ENCODE data around the gene SUPT20H. TPM values are rescaled to one million over a fixed set of nuclear protein-coding genes. Genes with fewer than 3 reads are reported as not detected.

SUPT20H gene
- total and polyA plus RNA-seq, 4 experiments from 2014 or later = 59.9 to 105 (median 85.1) TPM

DNA sequence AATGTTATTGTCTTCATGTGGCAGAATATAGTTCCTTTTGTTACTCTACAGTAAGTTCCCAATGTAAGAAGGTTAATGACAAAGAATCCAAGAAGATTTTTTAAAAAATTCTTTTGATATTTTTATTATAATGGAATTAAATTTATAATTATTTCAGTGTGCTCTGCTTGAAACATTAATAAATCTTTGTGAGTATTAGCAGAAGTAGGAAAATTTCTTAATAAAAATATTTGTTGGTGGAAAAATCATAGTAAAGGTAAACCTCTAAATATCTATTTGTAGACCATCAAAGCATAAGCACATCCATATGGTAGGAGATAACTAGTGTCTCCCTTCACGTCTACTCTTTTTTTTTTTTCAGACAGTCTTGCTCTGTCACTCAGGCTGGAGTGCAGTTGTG is 41.7 kb upstream of the SUPT20H start:
- intact Hi-C loops (cut with micrococcal nuclease) = no loop called here
- H3K27me3 Mint-ChIP-seq = peaks cover 6 to 13% of the 10 kb centered on the region in 2 donors
- POLR2A ChIA-PET (ENCODE audit: partially characterized antibody) = no interaction called here

DNA sequence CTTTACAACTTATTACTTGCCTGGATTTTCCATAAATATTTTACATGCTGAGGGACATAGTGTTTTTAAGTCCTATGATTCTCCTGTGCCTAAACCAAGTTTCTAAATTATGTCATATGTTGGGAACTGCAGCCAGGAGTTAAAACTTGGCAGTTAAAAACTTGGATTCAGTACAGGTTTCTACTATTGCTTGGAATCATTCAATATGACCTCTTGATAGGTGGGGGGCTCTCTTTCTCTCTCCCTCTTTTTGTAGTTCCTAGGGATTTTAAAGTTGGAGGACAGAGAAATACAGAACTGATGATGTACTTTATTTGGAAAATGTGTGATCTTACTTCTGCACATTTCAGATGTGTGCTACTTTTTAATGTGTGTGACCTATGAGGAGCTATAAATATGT is 41.2 kb upstream of the SUPT20H start:
- Mint-ChIP-seq H3K9me3 (no peaks in the 10 kb centered on the region), H3K36me3 (no peaks in the 10 kb centered on the region), H3K4me1 (no peaks in the 10 kb centered on the region), H3K4me3 (no peak overlapping the region), H3K27me3 (peaks cover 6 to 13% of the 10 kb centered on the region in 2 donors), H3K27ac (no peak overlapping the region)
- intact Hi-C loops (cut with micrococcal nuclease) = no loop called here
- Histone ChIP-seq H3K36me3 (ENCODE audit: insufficient read depth, low read length) (no peaks in the 10 kb centered on the region), H3K4me1 (ENCODE audit: insufficient read depth, low read length) (no peaks in the 10 kb centered on the region), H3K27me3 (ENCODE audit: insufficient read depth, low read length) (no peaks in the 10 kb centered on the region), H3K27ac (ENCODE audit: low read depth, low read length) (no peak overlapping the region), H3K9me3 (ENCODE audit: control insufficient read depth in 1 of 2, low read length in 2 of 2) (no peaks in the 10 kb centered on the region), H3K4me3 (ENCODE audit: low read length in 2 of 2) (no peak overlapping the region)
- ChIA-PET POLR2A (ENCODE audit: partially characterized antibody) (no interaction called here), CTCF (ENCODE audit: partially characterized antibody) (no interaction called here)
- DNase-seq = no peak

More for the DNA sequence above, 41.7 kb upstream of the SUPT20H start:
- Histone ChIP-seq H3K36me3 (ENCODE audit: insufficient read depth, low read length) (no peaks in the 10 kb centered on the region), H3K27ac (ENCODE audit: low read depth, low read length) (no peak overlapping the region), H3K4me1 (ENCODE audit: insufficient read depth, low read length) (no peaks in the 10 kb centered on the region), H3K27me3 (ENCODE audit: insufficient read depth, low read length) (no peaks in the 10 kb centered on the region), H3K4me3 (ENCODE audit: low read length in 2 of 2) (no peak overlapping the region), H3K9me3 (ENCODE audit: control insufficient read depth in 1 of 2, low read length in 2 of 2) (no peaks in the 10 kb centered on the region)
- H3K9me3 Mint-ChIP-seq = no peaks in the 10 kb centered on the region
- no peaks in the 10 kb centered on the region for H3K4me1 Mint-ChIP-seq
- DNase-seq = no peak
- CTCF ChIA-PET (ENCODE audit: partially characterized antibody) = no interaction called here
- no peaks in the 10 kb centered on the region for H3K36me3 Mint-ChIP-seq
- H3K4me3 Mint-ChIP-seq = no peak overlapping the region
- H3K27ac Mint-ChIP-seq = no peak overlapping the region

DNA sequence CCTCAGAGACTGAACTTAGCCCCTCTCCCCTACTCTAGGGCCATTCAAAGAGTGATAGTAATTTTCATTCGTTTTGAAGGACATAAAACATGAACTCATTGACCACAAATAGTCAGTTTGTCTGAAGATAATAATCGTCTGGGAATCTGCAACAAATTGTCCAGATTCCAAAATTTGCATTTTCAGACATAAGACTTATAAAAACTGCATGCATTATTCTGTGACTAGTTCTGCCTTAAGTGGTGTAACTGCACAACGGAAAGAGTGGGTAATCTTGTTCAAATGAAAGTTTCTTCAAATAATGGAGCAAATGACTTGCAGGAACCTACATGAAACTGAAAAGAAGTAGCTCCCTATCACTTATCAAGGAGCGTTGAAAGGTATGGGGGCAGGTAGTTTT is 37.6 kb upstream of the SUPT20H start:
- Histone ChIP-seq H3K36me3 (ENCODE audit: insufficient read depth, low read length) (no peaks in the 10 kb centered on the region), H3K4me3 (ENCODE audit: low read length in 2 of 2) (no peak overlapping the region), H3K27ac (ENCODE audit: low read depth, low read length) (no peak overlapping the region), H3K27me3 (ENCODE audit: insufficient read depth, low read length) (no peaks in the 10 kb centered on the region), H3K9me3 (ENCODE audit: control insufficient read depth in 1 of 2, low read length in 2 of 2) (no peaks in the 10 kb centered on the region), H3K4me1 (ENCODE audit: insufficient read depth, low read length) (no peaks in the 10 kb centered on the region)
- Mint-ChIP-seq H3K27me3 (peaks cover 7 to 8% of the 10 kb centered on the region in 2 donors), H3K4me1 (no peaks in the 10 kb centered on the region), H3K9me3 (no peaks in the 10 kb centered on the region), H3K36me3 (no peaks in the 10 kb centered on the region), H3K27ac (no peak overlapping the region), H3K4me3 (no peak overlapping the region)
- POLR2A ChIA-PET (ENCODE audit: partially characterized antibody) = no interaction called here
- DNase-seq = no peak
- CTCF ChIA-PET (ENCODE audit: partially characterized antibody) = no interaction called here
- intact Hi-C loops (cut with micrococcal nuclease) = no loop called here

DNA sequence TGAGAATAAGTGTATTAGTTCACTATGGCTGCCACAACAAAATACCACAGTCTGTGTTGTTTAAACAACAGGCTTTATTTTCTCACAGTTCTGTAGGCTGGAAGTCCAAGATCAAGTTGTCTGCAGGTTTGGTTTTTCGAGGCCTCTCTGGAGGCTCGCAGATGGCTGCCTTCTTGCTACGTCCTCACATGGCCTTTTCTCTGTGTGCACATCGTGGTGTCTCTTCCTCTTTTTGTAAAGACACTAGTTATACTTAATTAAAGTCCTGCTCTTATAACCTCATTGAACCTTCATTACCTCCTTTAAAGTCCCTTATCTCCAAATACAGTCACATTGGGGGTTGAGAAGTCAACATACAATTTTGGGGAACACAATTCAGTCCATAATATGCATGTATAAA is 35.4 kb upstream of the SUPT20H start:
- H3K4me1 ChIP-seq (ENCODE audit: insufficient read depth, low read length) = no peaks in the 10 kb centered on the region
- no peaks in the 10 kb centered on the region for H3K36me3 ChIP-seq (ENCODE audit: insufficient read depth, low read length)
- H3K27ac ChIP-seq (ENCODE audit: low read depth, low read length) = no peak overlapping the region
- no peak overlapping the region for H3K27ac Mint-ChIP-seq
- peaks cover 3 to 7% of the 10 kb centered on the region in 2 donors for H3K27me3 Mint-ChIP-seq
- H3K27me3 ChIP-seq (ENCODE audit: insufficient read depth, low read length) = no peaks in the 10 kb centered on the region
- H3K9me3 Mint-ChIP-seq = no peaks in the 10 kb centered on the region
- POLR2A ChIA-PET (ENCODE audit: partially characterized antibody) = no interaction called here
- no peak for DNase-seq
- H3K9me3 ChIP-seq (ENCODE audit: control insufficient read depth in 1 of 2, low read length in 2 of 2) = no peaks in the 10 kb centered on the region
- intact Hi-C loops (cut with micrococcal nuclease) = no loop called here
- H3K4me3 ChIP-seq (ENCODE audit: low read length in 2 of 2) = no peak overlapping the region
- H3K4me1 Mint-ChIP-seq = no peaks in the 10 kb centered on the region
- CTCF ChIA-PET (ENCODE audit: partially characterized antibody) = no interaction called here
- no peak overlapping the region for H3K4me3 Mint-ChIP-seq
- H3K36me3 Mint-ChIP-seq = no peaks in the 10 kb centered on the region

DNA sequence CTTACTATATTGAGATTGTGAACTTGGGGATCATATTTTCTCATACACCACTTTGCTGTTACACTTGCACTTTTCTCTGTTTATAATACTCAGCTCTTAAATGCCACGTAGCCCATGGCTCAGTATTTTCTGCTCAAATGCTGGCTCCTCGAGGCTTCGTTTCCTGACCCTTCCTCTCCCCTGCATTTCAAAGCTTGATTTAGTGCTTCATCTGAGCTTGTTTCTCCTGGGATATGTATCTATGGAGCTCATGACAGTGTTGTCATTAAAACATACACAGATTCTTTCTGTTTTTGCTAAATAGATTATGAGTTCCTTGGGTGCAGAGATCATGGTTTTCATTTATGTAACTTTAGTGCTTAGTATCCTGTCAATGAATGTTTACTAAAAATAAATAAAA is 34.6 kb upstream of the SUPT20H start:
- Histone ChIP-seq H3K36me3 (ENCODE audit: insufficient read depth, low read length) (no peaks in the 10 kb centered on the region), H3K4me1 (ENCODE audit: insufficient read depth, low read length) (no peaks in the 10 kb centered on the region), H3K4me3 (ENCODE audit: low read length in 2 of 2) (no peak overlapping the region), H3K27me3 (ENCODE audit: insufficient read depth, low read length) (no peaks in the 10 kb centered on the region), H3K9me3 (ENCODE audit: control insufficient read depth in 1 of 2, low read length in 2 of 2) (no peaks in the 10 kb centered on the region), H3K27ac (ENCODE audit: low read depth, low read length) (no peak overlapping the region)
- Mint-ChIP-seq H3K27me3 (peaks cover 3 to 7% of the 10 kb centered on the region in 2 donors), H3K36me3 (no peaks in the 10 kb centered on the region), H3K9me3 (no peaks in the 10 kb centered on the region), H3K27ac (no peak overlapping the region), H3K4me1 (no peaks in the 10 kb centered on the region), H3K4me3 (no peak overlapping the region)
- CTCF ChIA-PET (ENCODE audit: partially characterized antibody) = no interaction called here
- DNase-seq = no peak
- POLR2A ChIA-PET (ENCODE audit: partially characterized antibody) = no interaction called here
- intact Hi-C loops (cut with micrococcal nuclease) = no loop called here

DNA sequence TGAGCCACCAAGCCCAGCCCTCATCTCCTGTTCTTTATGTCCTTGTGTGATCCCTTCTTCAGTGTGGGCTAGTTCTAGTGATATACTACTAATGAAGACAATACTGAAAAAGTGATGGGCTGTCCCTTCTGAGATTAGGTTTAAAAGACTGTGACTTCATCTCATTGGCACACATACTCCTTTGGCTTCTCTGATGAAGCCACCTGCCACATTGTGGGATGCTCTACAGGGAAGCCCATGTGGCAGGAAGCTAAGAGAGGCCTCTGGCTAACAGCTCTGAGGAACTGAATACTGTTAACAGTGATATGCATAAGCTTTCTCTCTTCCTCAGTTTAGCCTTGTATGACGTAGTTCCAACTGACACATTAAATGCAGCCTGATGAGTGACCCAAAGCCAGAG is 32.3 kb upstream of the SUPT20H start:
- Histone ChIP-seq H3K36me3 (ENCODE audit: insufficient read depth, low read length) (no peaks in the 10 kb centered on the region), H3K4me1 (ENCODE audit: insufficient read depth, low read length) (no peaks in the 10 kb centered on the region), H3K27ac (ENCODE audit: low read depth, low read length) (no peak overlapping the region), H3K4me3 (ENCODE audit: low read length in 2 of 2) (no peak overlapping the region), H3K27me3 (ENCODE audit: insufficient read depth, low read length) (no peaks in the 10 kb centered on the region), H3K9me3 (ENCODE audit: control insufficient read depth in 1 of 2, low read length in 2 of 2) (no peaks in the 10 kb centered on the region)
- Mint-ChIP-seq H3K4me1 (no peaks in the 10 kb centered on the region), H3K27me3 (peaks cover 0 to 11% of the 10 kb centered on the region in 2 donors), H3K4me3 (no peak overlapping the region), H3K36me3 (no peaks in the 10 kb centered on the region), H3K27ac (no peak overlapping the region), H3K9me3 (no peaks in the 10 kb centered on the region)
- ChIA-PET CTCF (ENCODE audit: partially characterized antibody) (no interaction called here), POLR2A (ENCODE audit: partially characterized antibody) (no interaction called here)
- intact Hi-C loops (cut with micrococcal nuclease) = no loop called here
- DNase-seq = no peak

DNA sequence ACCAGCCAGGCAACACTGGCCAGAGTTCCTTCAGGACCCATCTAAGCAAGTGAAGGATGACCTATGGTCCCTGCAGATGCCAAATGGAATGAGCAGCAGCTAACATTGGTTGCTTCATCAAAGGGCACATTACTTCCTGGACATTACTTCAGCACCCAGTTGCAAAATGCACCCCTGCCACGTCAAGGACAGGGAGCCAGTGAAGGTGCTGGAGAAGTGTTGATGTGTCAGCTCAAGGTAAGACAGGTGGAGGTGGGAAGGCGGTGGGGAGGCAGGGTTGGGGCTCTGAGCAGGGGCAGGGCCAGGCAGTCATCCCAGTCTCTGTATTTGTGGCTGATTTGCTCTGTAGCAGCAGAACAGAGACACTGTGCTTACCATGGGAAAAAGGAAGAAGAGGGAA is 31.4 kb upstream of the SUPT20H start:
- Histone ChIP-seq H3K9me3 (ENCODE audit: control insufficient read depth in 1 of 2, low read length in 2 of 2) (no peaks in the 10 kb centered on the region), H3K4me3 (ENCODE audit: low read length in 2 of 2) (no peak overlapping the region), H3K27ac (ENCODE audit: low read depth, low read length) (no peak overlapping the region), H3K4me1 (ENCODE audit: insufficient read depth, low read length) (no peaks in the 10 kb centered on the region), H3K36me3 (ENCODE audit: insufficient read depth, low read length) (no peaks in the 10 kb centered on the region), H3K27me3 (ENCODE audit: insufficient read depth, low read length) (no peaks in the 10 kb centered on the region)
- Mint-ChIP-seq H3K4me1 (no peaks in the 10 kb centered on the region), H3K9me3 (no peaks in the 10 kb centered on the region), H3K27me3 (peaks cover 0 to 11% of the 10 kb centered on the region in 2 donors), H3K4me3 (no peak overlapping the region), H3K36me3 (no peaks in the 10 kb centered on the region), H3K27ac (no peak overlapping the region)
- intact Hi-C loops (cut with micrococcal nuclease) = no loop called here
- DNase-seq = no peak
- CTCF ChIA-PET (ENCODE audit: partially characterized antibody) = no interaction called here
- POLR2A ChIA-PET (ENCODE audit: partially characterized antibody) = no interaction called here

DNA sequence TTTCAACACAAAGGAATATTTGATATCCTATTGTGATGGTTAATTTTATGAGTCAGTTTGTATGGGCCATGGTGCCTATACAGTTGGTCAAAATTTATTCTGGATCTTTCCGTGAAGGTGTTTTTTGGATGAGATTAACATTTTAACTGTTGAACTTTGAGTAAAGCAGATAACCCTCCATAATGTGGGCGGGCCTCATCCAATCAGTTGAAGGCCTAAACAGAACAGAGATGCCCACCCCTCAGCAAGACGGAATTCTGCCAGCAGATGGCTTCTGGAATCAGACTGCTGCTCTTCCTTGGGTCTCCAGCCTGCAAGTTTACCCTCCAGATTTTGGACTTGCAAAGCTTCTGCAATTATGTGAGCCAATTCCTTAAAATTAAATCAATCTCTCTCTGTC is 30.0 kb upstream of the SUPT20H start:
- no peak for DNase-seq
- Histone ChIP-seq H3K4me1 (ENCODE audit: insufficient read depth, low read length) (no peaks in the 10 kb centered on the region), H3K27ac (ENCODE audit: low read depth, low read length) (no peak overlapping the region), H3K36me3 (ENCODE audit: insufficient read depth, low read length) (no peaks in the 10 kb centered on the region), H3K4me3 (ENCODE audit: low read length in 2 of 2) (no peak overlapping the region), H3K9me3 (ENCODE audit: control insufficient read depth in 1 of 2, low read length in 2 of 2) (no peaks in the 10 kb centered on the region), H3K27me3 (ENCODE audit: insufficient read depth, low read length) (no peaks in the 10 kb centered on the region)
- no peak overlapping the region for H3K4me3 Mint-ChIP-seq
- CTCF ChIA-PET (ENCODE audit: partially characterized antibody) = no interaction called here
- H3K27ac Mint-ChIP-seq = no peak overlapping the region
- POLR2A ChIA-PET (ENCODE audit: partially characterized antibody) = no interaction called here
- H3K4me1 Mint-ChIP-seq = no peaks in the 10 kb centered on the region
- intact Hi-C loops (cut with micrococcal nuclease) = no loop called here
- H3K36me3 Mint-ChIP-seq = no peaks in the 10 kb centered on the region
- H3K9me3 Mint-ChIP-seq = no peaks in the 10 kb centered on the region
- H3K27me3 Mint-ChIP-seq = peaks cover 0 to 12% of the 10 kb centered on the region in 2 donors

Data from CD4-positive, alpha-beta memory T cell (primary cell).